Activated T-helper 1 cell treated with anti-CD3 and anti-CD28 coated beads, Interleukin-2, amount 50 U/mL, for 16 hours (primary cell): ENCODE measurements around the gene LMF1.

ENCODE experiments used
- DNase-seq, 2 donors: peaks; one replicate each; pipeline ENCODE4 v3.0.0-alpha.2; 2020; ENCODE audit warnings: low read depth in 1 of 2, low spot score in 1 of 2

The LMF1 gene

GRCh38 chr16:1003391-1004347 lies 32.9 kb upstream of the LMF1 start:
- peak in 1 of 2 donors; percentile 42 for DNase-seq

GRCh38 chr16:1002399-1003166 lies 31.8 kb upstream of the LMF1 start:
- DNase-seq, result peak; percentile 46 to 61

GRCh38 chr16:1001096-1001495 lies 30.3 kb upstream of the LMF1 start:
- DNase-seq, result no peak

GRCh38 chr16:1000608-1001007 lies 29.8 kb upstream of the LMF1 start:
- no peak for DNase-seq

- DNase-seq, result no peak
Measured at GRCh38 chr16:999677-1000076, 28.9 kb upstream of the LMF1 start.

GRCh38 chr16:998615-999014 lies 27.8 kb upstream of the LMF1 start:
- no peak for DNase-seq

GRCh38 chr16:998211-998610 lies 27.4 kb upstream of the LMF1 start:
- no peak for DNase-seq

- peak; percentile 29 to 43 for DNase-seq
Measured at GRCh38 chr16:997440-998051, 26.8 kb upstream of the LMF1 start.

- DNase-seq, result no peak
Measured at GRCh38 chr16:996681-997080, 25.9 kb upstream of the LMF1 start.

GRCh38 chr16:995783-996182 lies 25.0 kb upstream of the LMF1 start:
- no peak for DNase-seq

- no peak for DNase-seq
Measured at GRCh38 chr16:995087-995486, 24.3 kb upstream of the LMF1 start.

- no peak for DNase-seq
Measured at GRCh38 chr16:993731-994130, 22.9 kb upstream of the LMF1 start.

GRCh38 chr16:991773-992172 lies 21.0 kb upstream of the LMF1 start:
- DNase-seq, result no peak

- DNase-seq, result no peak
Measured at GRCh38 chr16:991345-991744, 20.6 kb upstream of the LMF1 start.

GRCh38 chr16:990516-991291 lies 19.9 kb upstream of the LMF1 start:
- no peak for DNase-seq

- DNase-seq, result no peak
Measured at GRCh38 chr16:989354-989814, 18.6 kb upstream of the LMF1 start.

- no peak for DNase-seq
Measured at GRCh38 chr16:988471-989353, 17.9 kb upstream of the LMF1 start.

- DNase-seq, result no peak
Measured at GRCh38 chr16:987906-988305, 17.1 kb upstream of the LMF1 start.

- no peak for DNase-seq
Measured at GRCh38 chr16:986925-987582, 16.3 kb upstream of the LMF1 start.
